ENCODE measurements around the gene SPATA20.

DNA sequence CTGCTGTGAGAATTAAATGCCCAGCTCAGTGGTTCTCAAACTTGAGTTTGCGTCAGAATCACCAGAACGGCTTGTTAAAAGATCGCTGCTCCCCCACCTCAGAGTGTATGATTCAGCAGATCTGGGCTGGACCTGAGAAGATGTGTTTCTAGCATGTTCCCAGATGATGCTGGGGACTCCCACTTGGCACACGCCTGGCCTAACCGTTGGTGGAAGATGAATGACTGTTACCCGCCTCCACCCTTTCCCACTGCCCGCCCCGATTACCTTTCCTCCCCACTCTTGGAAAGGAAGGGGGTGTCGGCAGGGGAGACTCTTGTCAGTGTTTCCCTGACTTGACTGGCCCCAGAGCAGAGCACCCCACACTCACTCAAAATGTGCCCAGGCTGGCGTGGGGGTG, 58.5 kb downstream of the SPATA20 start:
- TF ChIP-seq, protein P1, sequence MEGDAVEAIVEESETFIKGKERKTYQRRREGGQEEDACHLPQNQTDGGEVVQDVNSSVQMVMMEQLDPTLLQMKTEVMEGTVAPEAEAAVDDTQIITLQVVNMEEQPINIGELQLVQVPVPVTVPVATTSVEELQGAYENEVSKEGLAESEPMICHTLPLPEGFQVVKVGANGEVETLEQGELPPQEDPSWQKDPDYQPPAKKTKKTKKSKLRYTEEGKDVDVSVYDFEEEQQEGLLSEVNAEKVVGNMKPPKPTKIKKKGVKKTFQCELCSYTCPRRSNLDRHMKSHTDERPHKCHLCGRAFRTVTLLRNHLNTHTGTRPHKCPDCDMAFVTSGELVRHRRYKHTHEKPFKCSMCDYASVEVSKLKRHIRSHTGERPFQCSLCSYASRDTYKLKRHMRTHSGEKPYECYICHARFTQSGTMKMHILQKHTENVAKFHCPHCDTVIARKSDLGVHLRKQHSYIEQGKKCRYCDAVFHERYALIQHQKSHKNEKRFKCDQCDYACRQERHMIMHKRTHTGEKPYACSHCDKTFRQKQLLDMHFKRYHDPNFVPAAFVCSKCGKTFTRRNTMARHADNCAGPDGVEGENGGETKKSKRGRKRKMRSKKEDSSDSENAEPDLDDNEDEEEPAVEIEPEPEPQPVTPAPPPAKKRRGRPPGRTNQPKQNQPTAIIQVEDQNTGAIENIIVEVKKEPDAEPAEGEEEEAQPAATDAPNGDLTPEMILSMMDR (IDR thresholded peaks at IDR 0.05) = no peak
- no peak for TF ChIP-seq ZFX (IDR thresholded peaks at IDR 0.05; ENCODE audit: borderline replicate concordance)
